Endothelial cell of umbilical vein (primary cell): ENCODE data around the gene CFL2.

Experiments
- POLR2A ChIP-seq: IDR thresholded peaks from 2 replicates; pipeline ENCODE4 v1.6.1; 2012; ENCODE audit warnings: low read depth, mild to moderate bottlenecking, control low read depth, low read length
- POLR2AphosphoS5 ChIP-seq: IDR thresholded peaks from 2 replicates; pipeline ENCODE4 v1.6.1; 2012; ENCODE audit warnings: low read depth, mild to moderate bottlenecking, control low read depth, low read length, moderate library complexity; ENCODE audit not compliant: insufficient read depth
- TF ChIP-seq, protein P1 (sequence below), 2 donors: IDR thresholded peaks; 1 replicate in 1 of 2; 2 replicates in 1 of 2; pipeline ENCODE4 v1.5.1; 2011; ENCODE audit warnings: low read length in 2 of 2, mild to moderate bottlenecking in 2 of 2, moderate library complexity in 2 of 2, control low read depth in 1 of 2, inconsistent platforms in 1 of 2, low read depth in 1 of 2; ENCODE audit not compliant: insufficient read depth in 1 of 2; ENCODE audit errors: extremely low read depth in 1 of 2

- TF ChIP-seq, protein P1, sequence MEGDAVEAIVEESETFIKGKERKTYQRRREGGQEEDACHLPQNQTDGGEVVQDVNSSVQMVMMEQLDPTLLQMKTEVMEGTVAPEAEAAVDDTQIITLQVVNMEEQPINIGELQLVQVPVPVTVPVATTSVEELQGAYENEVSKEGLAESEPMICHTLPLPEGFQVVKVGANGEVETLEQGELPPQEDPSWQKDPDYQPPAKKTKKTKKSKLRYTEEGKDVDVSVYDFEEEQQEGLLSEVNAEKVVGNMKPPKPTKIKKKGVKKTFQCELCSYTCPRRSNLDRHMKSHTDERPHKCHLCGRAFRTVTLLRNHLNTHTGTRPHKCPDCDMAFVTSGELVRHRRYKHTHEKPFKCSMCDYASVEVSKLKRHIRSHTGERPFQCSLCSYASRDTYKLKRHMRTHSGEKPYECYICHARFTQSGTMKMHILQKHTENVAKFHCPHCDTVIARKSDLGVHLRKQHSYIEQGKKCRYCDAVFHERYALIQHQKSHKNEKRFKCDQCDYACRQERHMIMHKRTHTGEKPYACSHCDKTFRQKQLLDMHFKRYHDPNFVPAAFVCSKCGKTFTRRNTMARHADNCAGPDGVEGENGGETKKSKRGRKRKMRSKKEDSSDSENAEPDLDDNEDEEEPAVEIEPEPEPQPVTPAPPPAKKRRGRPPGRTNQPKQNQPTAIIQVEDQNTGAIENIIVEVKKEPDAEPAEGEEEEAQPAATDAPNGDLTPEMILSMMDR (IDR thresholded peaks at IDR 0.05; ENCODE audit: extremely low read depth in 1 of 2, insufficient read depth in 1 of 2, low read depth in 1 of 2, low read length in 2 of 2): no peak
- no peak for TF ChIP-seq POLR2AphosphoS5
- no peak for TF ChIP-seq POLR2A
These were observed 35.0 kb upstream of the CFL2 start for GRCh38 chr14:34749408-34749807.
